ENCODE measurements around the gene FAM174C.

The FAM174C gene

GRCh38 chr19:1260749-1261537 is 14.4 kb upstream of the FAM174C start:
- peak; percentile 87 to 95 for DNase-seq (ENCODE audit: low read depth in 2 of 2, low spot score in 1 of 2)

GRCh38 chr19:1261538-1261797 is 13.9 kb upstream of the FAM174C start:
- DNase-seq (ENCODE audit: low read depth in 2 of 2, low spot score in 1 of 2): no peak

- no peak for DNase-seq (ENCODE audit: low read depth in 2 of 2, low spot score in 1 of 2)
These were observed 13.3 kb upstream of the FAM174C start for GRCh38 chr19:1261798-1262622.

- no peak for DNase-seq (ENCODE audit: low read depth in 2 of 2, low spot score in 1 of 2)
These were observed 12.7 kb upstream of the FAM174C start for GRCh38 chr19:1262623-1263123.

GRCh38 chr19:1263188-1263587 is 12.1 kb upstream of the FAM174C start:
- DNase-seq (ENCODE audit: low read depth in 2 of 2, low spot score in 1 of 2): no peak

- DNase-seq (ENCODE audit: low read depth in 2 of 2, low spot score in 1 of 2): no peak
These were observed 10.3 kb upstream of the FAM174C start for GRCh38 chr19:1264801-1265614.

- no peak for DNase-seq (ENCODE audit: low read depth in 2 of 2, low spot score in 1 of 2)
These were observed 9.7 kb upstream of the FAM174C start for GRCh38 chr19:1265615-1266128.

GRCh38 chr19:1266129-1266915 is 9.0 kb upstream of the FAM174C start:
- DNase-seq (ENCODE audit: low read depth in 2 of 2, low spot score in 1 of 2): peak in 1 of 2 donors; percentile 62

- no peak for DNase-seq (ENCODE audit: low read depth in 2 of 2, low spot score in 1 of 2)
These were observed 8.3 kb upstream of the FAM174C start for GRCh38 chr19:1266916-1267476.

GRCh38 chr19:1267477-1268225 is 7.7 kb upstream of the FAM174C start:
- DNase-seq (ENCODE audit: low read depth in 2 of 2, low spot score in 1 of 2): no peak

- DNase-seq (ENCODE audit: low read depth in 2 of 2, low spot score in 1 of 2): no peak
These were observed 6.9 kb upstream of the FAM174C start for GRCh38 chr19:1268226-1269064.

GRCh38 chr19:1269065-1269477 is 6.3 kb upstream of the FAM174C start, which contains the start of gene CIRBP:
CIRBP (plus strand) TSS chr19:1269332; CDS start chr19:1270934, 1,602 bp downstream.
- peak; percentile 98 to 99 for DNase-seq (ENCODE audit: low read depth in 2 of 2, low spot score in 1 of 2)

GRCh38 chr19:1269478-1270212 is 5.7 kb upstream of the FAM174C start:
- peak; percentile 74 to 82 for DNase-seq (ENCODE audit: low read depth in 2 of 2, low spot score in 1 of 2)

GRCh38 chr19:1270213-1270853 is 5.0 kb upstream of the FAM174C start:
- no peak for DNase-seq (ENCODE audit: low read depth in 2 of 2, low spot score in 1 of 2)

GRCh38 chr19:1270854-1271527 is 4.3 kb upstream of the FAM174C start:
- DNase-seq (ENCODE audit: low read depth in 2 of 2, low spot score in 1 of 2): no peak

GRCh38 chr19:1271528-1272422 is 3.6 kb upstream of the FAM174C start:
- DNase-seq (ENCODE audit: low read depth in 2 of 2, low spot score in 1 of 2): no peak

All from stimulated activated CD8-positive, alpha-beta memory T cell treated with anti-CD3 and anti-CD28 coated beads, Interleukin-4, amount 100 ng/mL, for 1 hour (primary cell).